Esophagus (tissue), 2 donors: ENCODE results near the gene CCDC188. TPM values are rescaled to one million over a fixed set of nuclear protein-coding genes. Genes with fewer than 3 reads are reported as not detected.

Source experiments
- H3K27ac ChIP-seq, 2 donors: one replicate each; pipeline ENCODE4 v1.5.1; 2013; ENCODE audit warnings: low read depth in 2 of 2, mild to moderate bottlenecking in 2 of 2, inconsistent platforms in 1 of 2, low read length in 1 of 2, moderate library complexity in 1 of 2
- H3K27me3 ChIP-seq, 2 donors: one replicate each; pipeline ENCODE4 v1.6.1; 2013; ENCODE audit warnings: low read length in 2 of 2, control low read depth in 1 of 2, mild to moderate bottlenecking in 1 of 2; ENCODE audit not compliant: insufficient read depth in 2 of 2, control insufficient read depth in 1 of 2
- H3K36me3 ChIP-seq, 2 donors: one replicate each; pipeline ENCODE4 v1.6.1; 2013; ENCODE audit warnings: low read length in 1 of 2; ENCODE audit not compliant: control insufficient read depth in 2 of 2, insufficient read depth in 2 of 2
- H3K4me1 ChIP-seq, 2 donors: one replicate each; pipeline ENCODE4 v1.6.1; 2013; ENCODE audit warnings: low read length in 1 of 2; ENCODE audit not compliant: control insufficient read depth in 2 of 2, insufficient read depth in 2 of 2
- H3K4me3 ChIP-seq, 2 donors: one replicate each; pipeline ENCODE4 v1.5.1; 2013; ENCODE audit warnings: low read length in 2 of 2, mild to moderate bottlenecking in 2 of 2, low read depth in 1 of 2, moderate library complexity in 1 of 2
- H3K9me3 ChIP-seq, 2 donors: one replicate each; pipeline ENCODE4 v1.6.1; 2013; ENCODE audit warnings: mild to moderate bottlenecking in 2 of 2, low read depth in 1 of 2, low read length in 1 of 2, moderate library complexity in 1 of 2; ENCODE audit not compliant: control insufficient read depth in 2 of 2, insufficient read depth in 1 of 2
- WGBS, 2 donors: extraction: QIAGEN DNeasy Blood & Tissue Kit; methylation state at CpG; one replicate each; pipeline ENCODE4 v1.1.7; 2013; 5-methylcytosine and 5-hydroxymethylcytosine counted together
- polyA plus RNA-seq, 2 donors: library from polyadenylated mRNA; stranded (reverse); fragments of 200-250 nt; gene quantifications; one replicate each; pipeline ENCODE4 v1.2.3, GENCODE V29; 2013
- donor health status: healthy with polysubstance abuse.
- donor health status: Bipolar disorder and iron deficiency.

CCDC188 gene
- polyA plus RNA-seq, 2 donors: 0.35 to 0.65 TPM

- H3K4me1 ChIP-seq: no peaks in the 10 kb centered on the region
- no peak overlapping the region for H3K4me3 ChIP-seq
- no peaks in the 10 kb centered on the region for H3K9me3 ChIP-seq
- no peaks in the 10 kb centered on the region for H3K27me3 ChIP-seq
- WGBS, 2 donors: 83 to 87% methylated on average over 12 of the region's 12 CpGs
- no peaks in the 10 kb centered on the region for H3K36me3 ChIP-seq
- no peak overlapping the region for H3K27ac ChIP-seq
Measured at GRCh38 chr22:20171288-20172140, 20.7 kb upstream of the CCDC188 start.

DNA sequence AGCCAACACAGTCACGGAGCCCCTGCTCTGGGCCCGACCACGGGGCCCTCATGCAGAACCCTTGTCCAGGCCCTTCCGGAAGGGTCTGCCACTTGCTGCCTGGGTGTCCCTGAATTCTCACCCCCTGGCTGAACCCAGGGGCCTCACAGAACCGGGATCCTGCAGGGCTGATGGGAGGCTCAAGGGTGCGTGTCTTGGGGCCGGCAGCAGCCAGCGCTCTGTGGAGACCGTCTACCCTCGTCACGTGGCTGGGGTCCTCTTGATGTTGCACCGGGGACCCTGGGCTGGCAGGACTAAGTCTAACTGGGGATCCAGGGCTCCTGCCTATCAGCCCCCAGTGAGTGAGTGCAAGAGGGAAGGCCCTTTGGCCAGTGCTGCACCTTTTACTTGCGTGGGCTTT is 19.3 kb upstream of the CCDC188 start:
- Histone ChIP-seq H3K27me3 (no peaks in the 10 kb centered on the region), H3K4me1 (no peaks in the 10 kb centered on the region), H3K36me3 (no peaks in the 10 kb centered on the region), H3K27ac (no peak overlapping the region), H3K4me3 (no peak overlapping the region), H3K9me3 (no peaks in the 10 kb centered on the region)
- 88 to 89% methylated on average over 13 of the region's 13 CpGs for WGBS, 2 donors

GRCh38 chr22:20169253-20169822 is 18.5 kb upstream of the CCDC188 start:
- Histone ChIP-seq H3K9me3 (no peaks in the 10 kb centered on the region), H3K36me3 (no peaks in the 10 kb centered on the region), H3K27ac (no peak overlapping the region), H3K4me1 (no peaks in the 10 kb centered on the region), H3K27me3 (no peaks in the 10 kb centered on the region), H3K4me3 (no peak overlapping the region)
- 80 to 81% methylated on average over 10 of the region's 10 CpGs for WGBS, 2 donors

DNA sequence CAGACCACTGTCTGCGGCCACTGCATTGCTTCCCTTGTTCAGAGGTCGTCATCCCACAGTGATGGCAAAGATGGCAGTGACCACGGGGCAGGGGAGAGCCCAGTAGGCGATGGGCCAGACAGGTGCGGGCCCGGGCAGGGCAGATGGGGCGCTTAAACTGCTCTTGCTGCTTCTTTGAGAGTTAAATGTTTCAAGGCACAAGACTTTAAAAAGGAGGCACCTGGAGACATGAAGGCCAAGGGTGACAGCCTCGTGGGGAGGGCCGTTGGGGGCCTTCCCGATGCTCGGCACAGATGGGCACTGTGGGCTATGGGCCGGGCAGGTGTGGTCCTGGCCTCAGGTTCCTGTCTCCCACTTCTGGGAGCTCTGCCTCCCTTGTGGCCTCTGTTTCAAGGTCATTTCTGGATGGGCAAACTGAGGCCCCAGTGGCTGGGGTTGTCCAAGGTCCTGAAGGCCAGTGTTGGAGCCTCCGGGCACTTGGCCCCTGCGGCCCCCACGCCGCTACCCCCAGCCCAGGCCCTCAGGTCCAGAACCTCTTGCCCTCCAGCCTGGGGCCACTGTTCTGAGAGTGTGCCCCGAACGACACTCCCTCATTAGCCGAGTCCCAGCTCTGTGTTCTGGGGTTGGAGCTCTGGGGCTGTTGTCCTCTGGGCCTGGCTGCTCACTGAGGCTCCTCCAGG is 16.9 kb upstream of the CCDC188 start:
- Histone ChIP-seq H3K36me3 (no peaks in the 10 kb centered on the region), H3K27me3 (no peaks in the 10 kb centered on the region), H3K4me3 (no peak overlapping the region), H3K9me3 (no peaks in the 10 kb centered on the region), H3K4me1 (no peaks in the 10 kb centered on the region), H3K27ac (no peak overlapping the region)
- 77 to 80% methylated on average over 19 of the region's 19 CpGs for WGBS, 2 donors

DNA sequence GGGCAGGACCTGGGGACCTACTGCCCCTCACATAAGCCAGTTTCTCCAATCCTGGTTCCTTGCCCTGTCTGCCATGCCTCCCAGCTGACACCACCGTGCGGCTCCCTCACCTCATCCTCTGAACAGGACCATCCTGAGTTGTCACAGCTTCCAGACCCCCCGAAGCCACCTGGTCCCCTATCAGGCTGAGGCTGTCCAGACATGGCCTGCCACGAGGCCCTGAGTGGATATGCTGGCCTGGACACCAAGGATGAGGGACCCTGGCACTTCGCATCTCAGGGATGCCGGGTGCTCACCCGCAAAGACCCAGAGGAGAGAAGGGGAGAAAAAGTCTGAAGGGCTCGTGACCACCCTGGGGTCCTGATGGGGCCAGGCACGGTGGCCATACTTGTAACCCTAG is 15.8 kb upstream of the CCDC188 start:
- 87 to 89% methylated on average over 9 of the region's 9 CpGs for WGBS, 2 donors
- no peaks in the 10 kb centered on the region for H3K9me3 ChIP-seq
- no peak overlapping the region for H3K27ac ChIP-seq
- no peaks in the 10 kb centered on the region for H3K36me3 ChIP-seq
- no peak overlapping the region for H3K4me3 ChIP-seq
- no peaks in the 10 kb centered on the region for H3K27me3 ChIP-seq
- no peaks in the 10 kb centered on the region for H3K4me1 ChIP-seq

DNA sequence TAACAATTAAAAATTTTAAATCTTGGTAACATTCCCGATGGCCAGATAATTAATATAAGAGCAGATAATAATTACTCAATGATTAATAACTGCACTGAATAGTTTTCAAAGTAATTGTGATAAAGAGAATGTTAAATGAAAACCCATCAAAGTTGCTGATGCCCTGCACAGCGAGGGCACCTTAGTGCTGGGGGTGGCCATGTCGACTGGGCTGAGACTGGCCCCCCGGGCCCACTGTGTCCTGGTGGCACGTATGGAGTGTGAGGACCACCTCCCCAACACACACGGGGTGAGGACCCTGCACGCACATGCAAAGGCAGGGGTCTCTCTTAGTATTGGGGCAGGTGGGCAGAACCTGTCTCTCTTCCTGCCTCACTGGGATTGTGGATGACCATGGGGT is 15.1 kb upstream of the CCDC188 start:
- Histone ChIP-seq H3K4me1 (peaks cover 0 to 2% of the 10 kb centered on the region in 2 donors), H3K36me3 (no peaks in the 10 kb centered on the region), H3K27ac (no peak overlapping the region), H3K4me3 (no peak overlapping the region), H3K9me3 (no peaks in the 10 kb centered on the region), H3K27me3 (no peaks in the 10 kb centered on the region)
- WGBS, 2 donors: 86 to 88% methylated on average over 7 of the region's 7 CpGs

DNA sequence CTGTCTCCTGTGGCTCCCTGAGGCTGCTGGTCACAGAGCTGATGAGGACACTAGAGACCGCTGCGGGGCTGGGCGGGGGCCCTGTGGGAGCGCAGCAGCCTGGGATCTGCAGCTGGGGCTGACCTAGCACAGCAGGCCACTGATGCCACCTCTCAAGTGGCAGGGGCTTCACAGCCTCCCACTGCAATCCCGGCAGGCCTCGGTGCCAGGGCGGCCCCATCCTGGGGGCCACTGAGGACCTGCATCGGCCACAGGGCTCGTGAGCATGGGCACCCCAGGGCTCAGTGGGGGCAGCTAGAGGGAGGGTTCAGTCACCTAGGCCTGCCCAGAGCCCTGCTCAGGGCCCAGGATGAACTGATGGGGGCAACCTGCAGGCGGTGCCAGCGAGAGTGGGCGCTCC is 14.6 kb upstream of the CCDC188 start:
- Histone ChIP-seq H3K27ac (no peak overlapping the region), H3K4me1 (peaks cover 0 to 2% of the 10 kb centered on the region in 2 donors), H3K9me3 (no peaks in the 10 kb centered on the region), H3K27me3 (no peaks in the 10 kb centered on the region), H3K36me3 (no peaks in the 10 kb centered on the region), H3K4me3 (no peak overlapping the region)
- 89 to 94% methylated on average over 12 of the region's 12 CpGs for WGBS, 2 donors

- H3K27ac ChIP-seq: no peak overlapping the region
- H3K9me3 ChIP-seq: no peaks in the 10 kb centered on the region
- peaks cover 0 to 2% of the 10 kb centered on the region in 2 donors for H3K4me1 ChIP-seq
- H3K27me3 ChIP-seq: no peaks in the 10 kb centered on the region
- H3K4me3 ChIP-seq: no peak overlapping the region
- 70 to 73% methylated on average over 11 of the region's 11 CpGs for WGBS, 2 donors
- H3K36me3 ChIP-seq: no peaks in the 10 kb centered on the region
Measured at GRCh38 chr22:20164863-20165262, 14.0 kb upstream of the CCDC188 start.

- WGBS, 2 donors: 78 to 80% methylated on average over 10 of the region's 10 CpGs
- Histone ChIP-seq H3K4me3 (no peak overlapping the region), H3K4me1 (peaks cover 0 to 2% of the 10 kb centered on the region in 2 donors), H3K27ac (no peak overlapping the region), H3K9me3 (no peaks in the 10 kb centered on the region), H3K27me3 (no peaks in the 10 kb centered on the region), H3K36me3 (no peaks in the 10 kb centered on the region)
Measured at GRCh38 chr22:20160041-20160440, 9.2 kb upstream of the CCDC188 start.
